Loucy (cell line): ENCODE results near the gene TRIP13.

Experiments used
- EZH2phosphoT487 ChIP-seq: fragments of 200-600 bp; IDR thresholded peaks from 2 replicates; pipeline ENCODE4 v1.6.1; 2018; ENCODE audit warnings: antibody characterized with exemption, mild to moderate bottlenecking, moderate library complexity, borderline replicate concordance
- TF ChIP-seq, protein P1 (sequence below): fragments of 200-600 bp; sonication (generic); conservative IDR thresholded peaks from 2 replicates; pipeline ENCODE4 v1.5.1; 2014; ENCODE audit warnings: mild to moderate bottlenecking, antibody characterized with exemption, low read length

- no peak for TF ChIP-seq EZH2phosphoT487
- TF ChIP-seq, protein P1, sequence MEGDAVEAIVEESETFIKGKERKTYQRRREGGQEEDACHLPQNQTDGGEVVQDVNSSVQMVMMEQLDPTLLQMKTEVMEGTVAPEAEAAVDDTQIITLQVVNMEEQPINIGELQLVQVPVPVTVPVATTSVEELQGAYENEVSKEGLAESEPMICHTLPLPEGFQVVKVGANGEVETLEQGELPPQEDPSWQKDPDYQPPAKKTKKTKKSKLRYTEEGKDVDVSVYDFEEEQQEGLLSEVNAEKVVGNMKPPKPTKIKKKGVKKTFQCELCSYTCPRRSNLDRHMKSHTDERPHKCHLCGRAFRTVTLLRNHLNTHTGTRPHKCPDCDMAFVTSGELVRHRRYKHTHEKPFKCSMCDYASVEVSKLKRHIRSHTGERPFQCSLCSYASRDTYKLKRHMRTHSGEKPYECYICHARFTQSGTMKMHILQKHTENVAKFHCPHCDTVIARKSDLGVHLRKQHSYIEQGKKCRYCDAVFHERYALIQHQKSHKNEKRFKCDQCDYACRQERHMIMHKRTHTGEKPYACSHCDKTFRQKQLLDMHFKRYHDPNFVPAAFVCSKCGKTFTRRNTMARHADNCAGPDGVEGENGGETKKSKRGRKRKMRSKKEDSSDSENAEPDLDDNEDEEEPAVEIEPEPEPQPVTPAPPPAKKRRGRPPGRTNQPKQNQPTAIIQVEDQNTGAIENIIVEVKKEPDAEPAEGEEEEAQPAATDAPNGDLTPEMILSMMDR, result no peak
Observed at GRCh38 chr5:943918-944620, 51.4 kb downstream of the TRIP13 start.
